D341Med (cell line): ENCODE measurements around the gene IGFBP6.

Experiments
- DNase-seq: peaks from one replicate; pipeline ENCODE4 v3.0.0; 2012; ENCODE audit warnings: low spot score

IGFBP6 gene

DNA sequence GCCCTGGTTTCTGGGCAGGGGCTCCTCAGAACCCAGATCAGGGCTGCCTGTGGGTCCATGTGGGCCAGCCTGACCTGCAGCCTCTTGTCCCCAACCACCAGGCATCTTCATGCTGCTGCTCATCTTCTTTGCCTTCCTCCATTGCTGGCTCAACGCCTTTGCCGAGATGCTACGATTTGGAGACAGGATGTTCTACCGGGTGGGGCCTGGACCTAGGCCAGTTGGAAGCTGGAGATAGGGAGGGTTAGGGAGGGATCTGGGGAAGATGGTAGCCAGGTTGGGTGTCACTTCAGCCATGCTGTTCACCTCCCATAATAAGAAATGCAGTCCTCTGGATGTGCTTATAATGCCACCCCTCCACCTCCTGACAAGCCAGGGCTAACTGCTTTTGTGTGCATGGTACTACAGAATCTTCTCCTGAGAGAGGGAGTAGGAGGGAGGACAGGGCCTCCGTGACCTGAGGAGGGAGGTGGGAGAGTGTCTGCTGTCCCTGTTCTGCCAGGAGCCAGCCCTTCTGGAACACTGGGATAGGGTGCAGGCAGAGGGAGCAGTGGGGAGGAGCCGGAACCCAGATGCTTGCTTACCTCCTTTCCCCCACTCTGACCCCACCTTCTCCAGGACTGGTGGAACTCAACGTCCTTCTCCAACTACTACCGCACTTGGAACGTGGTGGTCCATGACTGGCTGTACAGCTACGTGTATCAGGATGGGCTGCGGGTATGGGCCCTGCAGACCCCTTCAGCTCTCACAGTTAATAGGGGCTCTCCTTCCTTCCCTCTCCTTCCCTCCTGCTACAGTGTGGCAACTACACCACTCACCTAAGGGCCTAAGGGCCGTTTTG lies 23.4 kb downstream of the IGFBP6 start:
- DNase-seq = no peak

DNA sequence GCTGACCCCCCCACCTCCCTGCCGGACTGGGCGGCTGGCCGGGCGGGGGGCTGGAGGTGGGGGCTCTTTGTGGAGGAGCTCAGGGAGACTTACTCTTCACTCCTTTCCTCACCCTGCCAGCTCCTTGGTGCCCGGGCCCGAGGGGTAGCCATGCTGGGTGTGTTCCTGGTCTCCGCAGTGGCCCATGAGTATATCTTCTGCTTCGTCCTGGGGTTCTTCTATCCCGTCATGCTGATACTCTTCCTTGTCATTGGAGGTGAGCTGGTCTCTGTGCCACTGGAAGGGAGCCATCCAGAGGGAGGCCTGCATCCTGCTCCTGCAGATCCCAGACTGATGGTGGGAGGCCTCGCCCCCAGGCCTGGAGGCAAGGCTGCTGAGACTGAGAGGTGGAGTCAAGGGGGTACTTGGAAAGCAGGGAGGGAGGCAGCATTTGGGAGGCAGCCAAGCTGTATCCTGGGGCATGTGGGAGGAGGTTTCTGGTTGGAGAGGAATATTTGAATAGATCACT lies 25.5 kb downstream of the IGFBP6 start:
- no peak for DNase-seq

DNA sequence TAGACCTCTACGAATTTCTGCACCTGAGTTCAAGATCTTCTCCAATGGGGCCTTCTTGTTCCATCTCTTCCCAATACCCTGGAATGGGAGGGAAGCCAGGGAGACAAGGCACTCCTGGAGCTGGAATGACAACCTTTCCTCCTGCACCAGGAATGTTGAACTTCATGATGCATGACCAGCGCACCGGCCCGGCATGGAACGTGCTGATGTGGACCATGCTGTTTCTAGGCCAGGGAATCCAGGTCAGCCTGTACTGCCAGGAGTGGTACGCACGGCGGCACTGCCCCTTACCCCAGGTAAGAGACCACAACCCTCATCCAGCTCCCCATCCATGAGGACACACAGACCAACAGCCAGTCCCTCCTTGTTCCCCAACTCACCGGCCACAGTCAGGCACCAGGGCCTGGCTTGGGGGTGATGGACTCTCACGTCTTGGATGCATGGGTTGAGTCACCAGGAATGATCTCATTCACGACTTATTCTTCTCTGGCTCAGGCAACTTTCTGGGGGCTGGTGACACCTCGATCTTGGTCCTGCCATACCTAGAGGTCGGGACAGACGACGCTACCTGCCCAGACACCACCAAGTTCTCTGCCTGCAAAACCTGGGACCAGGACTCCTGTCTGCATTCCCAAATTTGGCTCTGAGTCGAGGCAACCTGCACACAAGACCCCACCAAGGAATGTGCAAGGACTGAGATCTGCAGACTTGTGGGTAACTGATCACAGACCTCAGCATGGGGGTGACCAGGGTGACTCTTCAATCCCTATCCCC lies 26.3 kb downstream of the IGFBP6 start:
- no peak for DNase-seq

DNA sequence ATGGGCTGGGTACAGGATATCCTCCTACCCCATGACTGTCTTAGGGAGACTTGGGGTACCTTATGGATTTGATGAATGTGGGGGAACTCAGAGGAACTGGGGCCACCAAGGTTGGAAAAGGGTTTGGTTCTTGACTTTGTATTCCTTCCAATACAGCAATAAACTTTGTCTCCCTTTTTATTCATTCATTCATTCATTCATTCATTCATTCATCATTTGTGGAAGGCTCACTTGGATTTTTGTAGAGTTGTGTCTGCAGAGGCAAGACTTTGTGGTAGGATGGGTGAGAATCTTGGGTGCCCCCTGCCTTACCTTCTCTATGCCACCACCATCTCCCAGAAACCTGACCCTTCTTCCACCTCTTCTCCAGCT lies 26.9 kb downstream of the IGFBP6 start:
- DNase-seq = no peak

DNA sequence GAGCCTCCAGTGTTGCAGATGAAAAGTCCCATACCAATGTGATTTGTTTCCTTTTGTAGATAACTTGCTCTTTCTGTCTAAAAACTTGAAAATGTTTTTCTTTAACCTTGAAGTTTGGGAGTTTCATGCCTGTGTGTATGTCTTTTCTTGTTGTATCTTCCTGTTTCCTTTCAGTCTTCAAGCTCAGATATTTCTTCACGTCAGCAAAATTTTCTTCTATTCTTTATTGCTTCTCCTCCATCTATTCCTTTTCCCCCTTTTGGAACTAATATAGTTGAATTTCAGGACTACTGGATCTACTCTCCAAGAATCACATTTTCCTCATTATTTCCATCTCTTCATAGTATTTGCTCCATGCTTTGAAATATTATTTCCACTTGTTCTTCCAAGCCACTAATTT lies 29.7 kb downstream of the IGFBP6 start:
- no peak for DNase-seq

DNA sequence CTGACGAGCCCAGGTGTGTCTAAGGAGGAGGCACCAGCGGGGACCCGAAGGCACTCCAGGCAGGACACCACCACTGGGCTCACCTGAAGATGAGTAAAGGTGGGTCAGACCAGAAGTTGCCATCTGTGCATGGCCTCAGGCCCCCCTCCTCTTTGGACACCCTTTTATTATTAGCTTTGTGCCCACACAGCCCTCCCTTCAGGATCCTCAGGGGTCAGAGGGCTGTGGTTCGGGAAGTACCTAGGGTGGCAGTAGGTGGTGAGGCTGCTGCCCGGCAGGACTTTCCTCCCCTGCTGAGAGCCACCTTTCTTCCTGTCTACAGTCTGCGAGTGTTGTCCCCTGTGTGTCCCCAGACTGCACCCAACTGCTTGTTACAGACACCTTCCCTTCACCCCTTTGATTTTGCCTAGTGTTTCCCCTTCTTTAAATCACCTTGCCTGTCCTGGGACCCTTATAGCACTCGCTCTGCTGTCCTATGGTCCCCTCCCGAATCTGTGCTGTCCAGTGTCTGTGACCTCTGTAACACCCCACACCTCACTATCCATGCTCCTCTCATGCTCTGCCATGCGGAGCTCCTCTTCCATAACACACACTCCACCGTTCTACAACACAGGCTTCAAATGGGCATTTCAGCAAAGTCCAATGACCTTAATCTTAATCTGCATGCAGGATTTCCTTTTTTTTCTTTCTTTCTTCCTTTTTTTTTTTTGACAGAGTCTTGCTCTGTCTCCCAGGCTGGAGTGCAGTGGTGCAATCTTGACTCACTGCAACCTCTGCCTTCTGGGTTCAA lies 31.5 kb downstream of the IGFBP6 start:
- no peak for DNase-seq

DNA sequence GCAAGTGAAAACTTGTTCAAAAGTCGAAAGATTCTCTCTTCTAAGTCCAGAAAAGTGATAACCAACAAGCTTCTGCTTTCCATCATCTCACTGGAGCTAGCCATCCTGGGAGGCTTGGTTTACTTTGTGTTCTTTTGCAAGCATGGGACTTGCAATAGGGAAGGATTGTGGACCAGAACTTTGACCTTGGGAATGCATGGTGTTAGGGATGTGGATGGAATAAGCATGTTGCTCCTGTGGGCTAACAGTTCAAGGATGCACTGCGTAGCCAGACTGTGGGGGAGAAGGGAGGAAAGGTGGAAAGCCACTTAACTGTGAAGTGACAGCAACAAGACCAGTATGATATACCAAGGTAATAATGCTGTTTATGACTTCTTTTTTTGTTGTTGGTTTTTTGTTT lies 34.4 kb downstream of the IGFBP6 start:
- DNase-seq = no peak

DNA sequence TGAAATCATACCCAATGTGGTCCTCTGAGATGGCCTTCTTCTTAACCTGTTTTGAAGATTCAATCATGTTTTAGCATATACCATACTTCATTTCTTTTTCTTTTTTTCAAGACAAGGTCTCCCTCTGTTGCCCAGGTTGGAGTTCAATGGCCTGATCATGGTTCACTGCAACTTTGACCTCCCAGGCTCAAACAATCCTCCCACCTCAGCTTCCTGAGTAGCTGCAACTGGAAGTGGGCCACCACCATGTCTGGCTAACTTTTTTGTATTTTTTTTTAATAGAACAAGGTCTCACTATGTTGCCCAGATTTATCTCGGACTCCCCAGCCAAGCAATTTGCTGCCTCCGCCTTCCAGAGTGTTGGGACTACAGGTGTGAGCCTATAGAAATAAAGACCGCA lies 36.3 kb downstream of the IGFBP6 start:
- no peak for DNase-seq

DNA sequence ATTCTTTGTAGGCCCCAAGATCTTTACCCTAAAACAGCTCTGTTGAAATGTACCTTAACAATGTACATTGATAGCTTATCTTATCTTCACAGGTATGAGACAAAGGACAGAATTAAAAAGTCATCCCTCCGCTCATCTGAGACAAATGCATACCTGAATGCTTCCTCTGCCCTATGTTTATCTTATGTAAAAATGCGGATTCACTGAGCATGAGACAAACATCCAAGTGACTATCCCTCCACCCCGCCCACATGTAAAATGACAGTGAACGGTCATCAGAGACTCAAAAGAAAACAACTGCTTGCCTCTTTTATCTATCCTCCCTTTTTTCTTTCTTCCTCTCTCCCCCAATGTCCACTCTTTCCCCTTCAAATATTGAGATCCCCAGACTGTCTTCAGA lies 45.9 kb downstream of the IGFBP6 start:
- DNase-seq = no peak

DNA sequence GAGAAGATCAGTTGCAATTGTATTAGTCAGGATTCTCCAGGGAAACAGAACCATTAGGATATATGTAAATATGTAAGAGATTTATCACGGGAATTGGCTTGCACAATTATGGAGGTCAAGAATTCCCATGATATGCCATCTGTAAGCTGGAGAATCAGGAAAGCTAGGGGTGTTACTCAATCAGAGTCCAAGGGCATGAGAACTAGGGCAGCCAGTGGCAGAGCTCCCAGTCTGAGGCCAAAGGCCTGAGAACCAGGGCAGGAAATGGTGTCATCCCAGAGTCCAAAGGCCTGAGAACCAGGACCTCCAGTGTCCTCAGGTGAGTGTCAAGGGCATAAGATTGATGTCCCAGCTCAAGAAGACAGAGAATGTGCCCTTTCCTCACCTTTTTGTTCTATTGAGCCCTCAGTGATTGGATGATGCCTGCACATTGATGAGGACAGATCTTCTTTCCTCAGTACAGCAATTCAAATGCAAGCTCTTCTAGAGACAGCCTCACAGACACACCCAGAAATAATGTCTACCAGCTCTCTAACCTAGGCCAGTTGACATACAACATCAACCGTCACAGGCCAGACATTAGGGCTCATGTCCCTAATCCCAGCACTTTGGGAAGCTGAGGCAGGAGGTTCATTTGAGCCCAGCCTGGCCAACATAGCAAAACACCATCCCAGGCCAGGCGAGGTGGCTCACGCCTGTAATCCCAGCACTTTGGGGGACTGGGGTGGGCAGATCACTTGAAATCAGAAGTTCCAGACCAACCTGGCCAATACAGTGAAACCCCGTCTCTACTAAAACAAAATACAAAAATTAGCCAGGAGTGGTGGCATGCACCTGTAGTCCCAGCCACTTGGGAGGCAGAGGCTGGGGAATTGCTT lies 48.2 kb downstream of the IGFBP6 start:
- DNase-seq = no peak

DNA sequence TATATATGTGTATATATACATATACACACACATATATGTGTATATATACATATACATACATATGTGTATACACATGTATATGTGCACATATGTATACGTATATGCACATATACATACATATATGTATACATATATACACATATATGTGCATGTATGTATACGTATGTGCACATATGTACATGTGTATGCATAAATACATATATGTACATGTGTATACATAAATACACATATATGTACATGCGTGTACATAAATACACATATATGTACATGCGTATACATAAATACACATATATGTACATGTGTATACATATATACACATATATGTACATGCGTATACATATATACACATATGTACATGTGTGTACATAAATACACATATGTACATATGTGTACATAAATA lies 49.7 kb downstream of the IGFBP6 start:
- no peak for DNase-seq

DNA sequence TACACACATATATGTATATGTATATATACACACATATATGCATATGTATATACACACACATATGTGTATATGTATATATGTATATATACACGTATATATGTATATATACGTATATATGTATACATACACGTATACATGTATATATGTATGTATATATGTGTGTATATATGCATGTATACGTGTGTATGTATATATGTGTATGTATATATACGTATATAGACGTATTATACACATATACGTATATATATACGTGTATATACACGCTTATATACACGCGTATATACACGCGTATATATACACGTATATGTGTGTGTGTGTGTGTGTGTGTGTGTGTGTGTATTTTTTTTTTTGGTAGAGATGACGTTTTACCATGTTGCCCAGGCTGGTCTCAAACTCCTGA lies 50.2 kb downstream of the IGFBP6 start:
- no peak for DNase-seq

DNA sequence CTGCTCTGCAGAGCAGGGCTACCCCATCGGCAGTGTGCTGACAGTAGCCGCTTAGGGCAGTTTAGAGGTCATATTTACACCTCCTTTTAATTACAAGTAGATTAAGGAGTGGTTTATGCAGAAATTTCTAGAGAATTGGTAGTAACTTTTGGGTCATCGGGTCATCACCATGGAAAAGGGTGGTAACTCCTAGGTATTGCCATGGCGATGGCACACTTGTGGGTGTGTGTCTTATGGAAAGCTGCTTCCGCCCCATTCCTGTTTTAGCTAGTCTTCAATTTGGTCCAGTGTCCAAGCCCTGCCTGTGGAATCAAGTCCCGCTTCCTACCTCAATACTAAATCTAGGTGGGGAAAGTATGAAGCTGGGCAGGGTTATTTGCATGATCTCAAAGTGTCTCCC lies 53.6 kb downstream of the IGFBP6 start:
- DNase-seq = no peak
